ENCODE measurements around the gene KCTD15. TPM values are rescaled to one million over a fixed set of nuclear protein-coding genes. Genes with fewer than 3 reads are reported as not detected.

Gene KCTD15
- total and polyA plus RNA-seq, 2 experiments from 2014 or later = 17.1 to 161 TPM

- DNase-seq (ENCODE audit: low read depth in 1 of 2, low spot score in 1 of 2) = no peak
- no peak overlapping the region for H3K4me3 ChIP-seq
- no peaks in the 10 kb centered on the region for H3K27me3 ChIP-seq
- H3K4me1 ChIP-seq (ENCODE audit: low read depth) = peaks cover 8% of the 10 kb centered on the region
- no peaks in the 10 kb centered on the region for H3K36me3 ChIP-seq
- TF ChIP-seq CTCF (IDR thresholded peaks at IDR 0.05; ENCODE audit: low read depth, low read length) = no peak
- H3K9me3 ChIP-seq (ENCODE audit: low read depth) = no peaks in the 10 kb centered on the region
- peak overlapping the region; percentile 74 for H3K27ac ChIP-seq
Measured at GRCh38 chr19:33861950-33862349, 65.3 kb downstream of the KCTD15 start.

- Histone ChIP-seq H3K27ac (peak overlapping the region; percentile 74), H3K27me3 (no peaks in the 10 kb centered on the region), H3K4me3 (no peak overlapping the region), H3K9me3 (ENCODE audit: low read depth) (no peaks in the 10 kb centered on the region), H3K4me1 (ENCODE audit: low read depth) (peaks cover 13% of the 10 kb centered on the region), H3K36me3 (no peaks in the 10 kb centered on the region)
- peak in 1 of 2 donors; percentile 89 for DNase-seq (ENCODE audit: low read depth in 1 of 2, low spot score in 1 of 2)
- TF ChIP-seq CTCF (IDR thresholded peaks at IDR 0.05; ENCODE audit: low read depth, low read length) = no peak
Measured at GRCh38 chr19:33862981-33863380, 66.3 kb downstream of the KCTD15 start.

- H3K9me3 ChIP-seq (ENCODE audit: low read depth) = no peaks in the 10 kb centered on the region
- no peaks in the 10 kb centered on the region for H3K36me3 ChIP-seq
- DNase-seq (ENCODE audit: low read depth in 1 of 2, low spot score in 1 of 2) = no peak
- H3K27me3 ChIP-seq = no peaks in the 10 kb centered on the region
- H3K4me1 ChIP-seq (ENCODE audit: low read depth) = peaks cover 17% of the 10 kb centered on the region
- H3K4me3 ChIP-seq = no peak overlapping the region
- TF ChIP-seq CTCF (IDR thresholded peaks at IDR 0.05; ENCODE audit: low read depth, low read length) = no peak
- peak overlapping the region; percentile 74 for H3K27ac ChIP-seq
Measured at GRCh38 chr19:33863436-33863835, 66.8 kb downstream of the KCTD15 start.

GRCh38 chr19:33864311-33864850, 67.7 kb downstream of the KCTD15 start:
- no peak for DNase-seq (ENCODE audit: low read depth in 1 of 2, low spot score in 1 of 2)
- no peaks in the 10 kb centered on the region for H3K9me3 ChIP-seq (ENCODE audit: low read depth)

GRCh38 chr19:33865306-33865705, 68.6 kb downstream of the KCTD15 start:
- Histone ChIP-seq H3K27me3 (no peaks in the 10 kb centered on the region), H3K36me3 (no peaks in the 10 kb centered on the region), H3K4me1 (ENCODE audit: low read depth) (peaks cover 32% of the 10 kb centered on the region), H3K27ac (no peak overlapping the region), H3K9me3 (ENCODE audit: low read depth) (no peaks in the 10 kb centered on the region), H3K4me3 (no peak overlapping the region)
- TF ChIP-seq CTCF (IDR thresholded peaks at IDR 0.05; ENCODE audit: low read depth, low read length) = no peak
- no peak for DNase-seq (ENCODE audit: low read depth in 1 of 2, low spot score in 1 of 2)

More at GRCh38 chr19:33864311-33864850, 67.7 kb downstream of the KCTD15 start:
- Histone ChIP-seq H3K4me1 (ENCODE audit: low read depth) (peaks cover 27% of the 10 kb centered on the region), H3K27ac (no peak overlapping the region), H3K36me3 (no peaks in the 10 kb centered on the region), H3K27me3 (no peaks in the 10 kb centered on the region), H3K4me3 (no peak overlapping the region)
- TF ChIP-seq CTCF (IDR thresholded peaks at IDR 0.05; ENCODE audit: low read depth, low read length) = no peak

Other genes with a start within 250 kb of the KCTD15 start
- 0.85 and 0.89 TPM in 2 replicates for gene CHST8, start 174.9 kb upstream of the KCTD15 start, total RNA-seq
- gene CHST8, start 174.9 kb upstream of the KCTD15 start, polyA plus RNA-seq = 0.12 and 0.84 TPM in 2 replicates

Measured in cardiac muscle cell (in vitro differentiated cells and primary cell).